ENCODE measurements around the gene DAPK2.

DAPK2 gene

DNA sequence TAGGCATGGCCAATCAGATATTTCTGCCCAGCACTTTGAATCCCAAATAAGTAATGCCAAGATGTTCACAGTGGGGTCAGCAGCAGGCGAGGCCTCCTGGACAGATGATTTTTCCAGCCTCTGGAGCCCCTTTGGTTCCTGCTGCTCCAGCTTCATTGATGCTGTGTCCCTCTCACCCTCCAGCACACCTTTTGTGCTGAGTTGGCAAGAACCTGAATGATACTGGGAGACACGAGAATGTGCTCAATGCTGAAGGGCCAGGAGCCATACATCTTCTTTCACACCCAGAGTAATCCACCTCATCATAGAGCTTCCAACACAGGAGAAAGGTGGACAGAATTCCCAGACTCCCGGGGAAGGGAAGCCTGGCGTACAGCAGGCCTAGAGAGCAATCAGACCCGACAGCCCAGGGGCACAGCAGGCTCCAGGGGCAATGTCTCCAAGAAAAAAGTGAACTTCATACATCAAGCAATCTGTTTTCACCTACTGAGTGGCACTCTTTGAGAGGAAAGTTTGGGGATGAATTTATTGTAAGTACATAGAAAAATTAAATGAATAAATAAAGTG, 6.7 kb upstream of the DAPK2 start:
- no peak for DNase-seq

DNA sequence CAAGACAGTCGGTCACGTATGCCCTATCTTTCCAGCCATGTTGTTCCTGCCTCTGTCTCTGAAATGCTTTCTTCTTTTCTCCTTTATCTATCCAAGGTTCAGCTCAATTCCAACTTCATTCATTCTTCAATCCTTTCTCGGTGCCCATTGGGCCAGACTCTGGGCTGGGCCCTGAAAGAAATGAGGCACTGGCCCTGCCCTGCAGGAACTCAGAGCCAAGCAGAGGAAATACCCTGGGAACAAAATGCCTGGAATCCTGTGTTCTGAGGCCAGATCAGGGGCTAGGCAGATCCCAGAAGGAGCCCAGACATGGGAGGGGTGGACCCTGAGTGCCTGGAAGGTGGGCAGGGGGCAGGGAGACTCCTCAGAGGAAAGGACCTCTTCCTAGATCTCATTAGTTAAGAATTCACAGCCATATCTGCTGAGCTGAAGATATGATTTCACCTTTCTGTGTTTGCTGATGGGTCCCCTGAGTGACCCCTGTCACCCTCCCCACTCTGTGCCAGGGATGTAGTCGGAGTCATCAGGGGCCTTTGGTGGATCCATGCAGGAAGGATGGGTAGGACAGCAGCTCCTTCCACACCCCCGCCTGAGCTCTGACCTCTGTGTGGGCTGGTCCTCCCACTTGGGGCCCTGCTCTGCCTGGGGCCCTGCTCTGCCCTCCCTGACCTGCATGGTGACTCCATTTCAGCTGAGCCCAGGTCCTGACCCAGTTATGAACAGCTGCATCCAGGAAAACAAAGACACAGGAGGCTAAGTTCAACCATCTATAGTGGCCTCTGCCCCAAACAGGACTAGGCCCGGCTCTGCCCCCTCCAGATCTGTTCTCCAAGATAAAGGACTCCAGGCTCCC, 5.3 kb upstream of the DAPK2 start:
- DNase-seq, result no peak

DNA sequence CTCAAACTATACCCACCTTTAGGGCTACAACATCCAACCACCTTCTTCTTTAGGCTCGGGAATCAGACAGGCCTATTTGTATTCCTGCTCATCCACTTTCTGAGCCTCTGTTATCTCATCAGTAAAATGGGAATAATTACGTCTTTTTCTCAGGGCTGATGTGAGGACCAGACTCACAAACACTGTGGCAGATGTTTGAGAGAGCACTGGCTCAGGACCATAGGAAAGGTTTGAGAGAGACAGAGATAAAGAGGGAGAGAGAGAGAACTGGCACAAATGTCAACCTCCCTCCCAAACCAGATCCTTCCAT, 4.8 kb upstream of the DAPK2 start:
- DNase-seq, result no peak

GRCh38 chr15:64050281-64051092, 4.2 kb upstream of the DAPK2 start:
- no peak for DNase-seq

GRCh38 chr15:64048781-64049460, 2.6 kb upstream of the DAPK2 start:
- no peak for DNase-seq

- no peak for DNase-seq
Measured at GRCh38 chr15:64045774-64046420, 388 bp downstream of the DAPK2 start.

DNA sequence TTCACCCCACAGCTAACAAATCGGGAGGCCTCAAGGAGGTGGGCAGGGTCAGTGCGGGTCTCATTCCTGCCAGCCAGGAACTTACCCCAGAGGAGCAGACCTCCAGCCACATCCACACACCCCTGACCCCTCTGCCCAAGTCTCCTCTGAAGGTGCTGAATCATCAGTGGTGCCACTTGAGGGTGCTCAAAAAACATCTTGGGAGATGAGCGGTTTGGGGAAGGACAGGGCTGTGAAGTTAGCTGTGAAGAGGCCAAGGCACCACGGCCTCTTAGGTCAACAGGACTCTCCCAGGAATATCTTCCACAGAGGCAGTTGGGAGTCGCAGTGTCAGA, 1.2 kb downstream of the DAPK2 start:
- DNase-seq, result no peak

DNA sequence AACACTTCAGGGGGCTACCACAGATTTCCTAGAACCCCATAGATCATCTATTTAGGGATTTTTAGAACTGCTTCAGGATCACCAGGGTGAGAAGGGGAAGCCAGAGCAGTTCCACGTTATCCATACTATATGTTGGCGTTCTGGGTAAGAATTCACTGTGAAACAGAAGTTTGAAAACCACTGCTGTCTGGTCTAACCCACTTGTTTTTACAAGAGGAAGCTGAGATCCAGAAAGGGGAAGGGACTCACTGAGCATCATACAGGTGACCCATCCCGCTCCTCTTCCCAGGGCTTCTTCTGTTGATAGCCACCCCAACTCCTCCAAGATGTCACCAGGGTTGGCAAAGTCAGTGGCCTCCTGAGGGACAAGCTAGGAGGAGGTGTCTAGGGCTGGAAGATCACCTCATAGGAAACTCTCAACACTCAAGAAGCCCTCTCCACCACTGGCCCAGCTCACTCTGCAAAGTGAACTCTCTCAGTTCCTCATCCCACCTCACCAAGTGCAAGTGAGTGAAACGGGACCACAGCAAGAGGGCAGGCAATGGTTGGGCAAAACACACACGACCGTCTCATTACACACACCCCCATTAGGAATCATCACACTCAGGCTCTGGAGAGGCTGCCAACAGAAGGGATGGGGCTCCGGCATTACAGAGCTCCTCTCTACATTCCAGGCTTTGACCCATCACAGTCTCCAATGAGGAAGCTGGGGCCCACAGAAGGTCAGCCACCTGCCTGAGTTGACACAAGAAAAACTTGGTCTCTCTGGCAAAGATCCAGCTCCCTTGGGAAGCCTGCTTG, 1.8 kb downstream of the DAPK2 start:
- DNase-seq, result no peak

GRCh38 chr15:64038878-64039610, 7.2 kb downstream of the DAPK2 start:
- DNase-seq, result no peak

- DNase-seq, result no peak
Measured at GRCh38 chr15:64037966-64038365, 8.3 kb downstream of the DAPK2 start.

DNA sequence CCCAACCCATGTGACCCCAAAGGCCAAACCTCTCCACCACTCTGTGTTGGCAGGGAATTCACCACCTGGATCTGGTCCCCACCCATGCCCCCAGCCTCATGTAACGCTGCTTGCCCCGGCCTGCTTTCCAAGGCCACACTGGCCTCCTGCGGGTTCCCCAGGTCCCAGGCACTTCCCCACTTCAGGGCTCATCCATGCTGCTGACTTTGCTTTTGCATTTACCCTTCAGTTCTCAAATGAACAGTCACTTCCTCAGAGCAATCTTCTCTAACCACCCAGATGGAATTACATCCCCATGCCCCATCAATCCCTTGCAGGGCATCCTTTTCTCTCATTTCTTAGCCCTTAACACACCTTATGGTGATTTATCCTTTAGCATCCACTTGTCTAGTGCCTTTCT, 9.2 kb downstream of the DAPK2 start:
- DNase-seq, result no peak

DNA sequence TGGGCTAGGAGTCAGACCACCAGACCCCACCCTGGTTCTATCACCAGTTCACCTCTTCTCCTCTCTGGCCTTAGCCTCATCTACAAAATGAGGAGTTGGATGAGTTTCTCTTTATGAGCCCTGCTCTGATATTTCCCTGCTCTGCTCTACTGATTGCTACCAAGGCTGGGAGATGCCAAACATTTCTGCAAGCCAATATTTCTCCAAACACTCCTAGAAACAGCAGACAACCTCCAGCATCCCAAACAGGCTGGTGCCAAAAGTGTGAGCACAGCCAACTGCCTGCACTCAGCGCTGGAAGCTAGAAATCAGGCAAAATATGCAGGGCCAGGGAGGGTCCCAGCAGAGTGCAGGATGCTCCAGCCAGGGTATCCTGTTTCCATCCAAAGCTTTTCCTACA, 10.8 kb downstream of the DAPK2 start:
- DNase-seq, result no peak

- DNase-seq, result no peak
Measured at GRCh38 chr15:64034519-64034918, 11.8 kb downstream of the DAPK2 start.

DNA sequence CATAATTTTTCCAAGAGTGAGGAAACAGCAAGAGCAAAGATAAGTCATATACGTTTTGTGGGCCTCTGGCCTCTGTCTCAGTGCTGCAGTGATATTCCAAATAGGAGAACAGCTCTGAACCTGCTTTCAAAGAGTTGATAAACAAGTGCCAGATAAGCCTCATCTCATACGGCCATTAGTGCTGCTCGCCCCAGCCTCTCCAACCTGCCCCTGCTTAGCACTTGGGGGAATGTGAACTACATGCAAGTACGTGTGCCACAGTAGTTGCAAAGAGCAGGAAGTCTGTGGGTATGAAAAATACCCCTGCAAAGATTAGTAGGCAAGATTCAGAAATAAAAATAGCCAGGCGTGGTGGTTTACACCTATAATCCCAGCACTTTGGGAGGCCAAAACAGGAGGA, 14.0 kb downstream of the DAPK2 start:
- no peak for DNase-seq

- DNase-seq, result no peak
Measured at GRCh38 chr15:64030123-64030522, 16.2 kb downstream of the DAPK2 start.

DNA sequence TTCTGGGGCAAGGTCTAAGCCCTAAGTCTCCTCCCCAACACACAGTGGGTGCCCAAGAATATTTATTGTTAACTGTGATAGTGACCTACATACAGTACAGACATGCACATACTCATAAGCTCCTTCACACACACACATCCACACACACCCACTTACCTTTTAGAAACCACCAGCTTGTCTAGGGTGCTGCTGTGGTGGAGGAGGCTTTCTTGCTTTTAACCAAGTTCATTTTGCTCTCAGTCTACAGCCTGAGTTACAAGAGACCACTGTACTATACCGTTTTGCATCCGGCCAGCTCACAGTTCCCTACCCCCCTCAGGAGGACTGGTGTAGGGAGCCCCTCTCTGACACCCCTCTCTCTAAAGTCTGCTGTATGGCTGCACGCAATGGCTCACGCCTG, 16.7 kb downstream of the DAPK2 start:
- DNase-seq, result no peak

- DNase-seq, result no peak
Measured at GRCh38 chr15:64029110-64029509, 17.2 kb downstream of the DAPK2 start.

GRCh38 chr15:64026591-64026990, 19.7 kb downstream of the DAPK2 start:
- DNase-seq, result no peak

DNA sequence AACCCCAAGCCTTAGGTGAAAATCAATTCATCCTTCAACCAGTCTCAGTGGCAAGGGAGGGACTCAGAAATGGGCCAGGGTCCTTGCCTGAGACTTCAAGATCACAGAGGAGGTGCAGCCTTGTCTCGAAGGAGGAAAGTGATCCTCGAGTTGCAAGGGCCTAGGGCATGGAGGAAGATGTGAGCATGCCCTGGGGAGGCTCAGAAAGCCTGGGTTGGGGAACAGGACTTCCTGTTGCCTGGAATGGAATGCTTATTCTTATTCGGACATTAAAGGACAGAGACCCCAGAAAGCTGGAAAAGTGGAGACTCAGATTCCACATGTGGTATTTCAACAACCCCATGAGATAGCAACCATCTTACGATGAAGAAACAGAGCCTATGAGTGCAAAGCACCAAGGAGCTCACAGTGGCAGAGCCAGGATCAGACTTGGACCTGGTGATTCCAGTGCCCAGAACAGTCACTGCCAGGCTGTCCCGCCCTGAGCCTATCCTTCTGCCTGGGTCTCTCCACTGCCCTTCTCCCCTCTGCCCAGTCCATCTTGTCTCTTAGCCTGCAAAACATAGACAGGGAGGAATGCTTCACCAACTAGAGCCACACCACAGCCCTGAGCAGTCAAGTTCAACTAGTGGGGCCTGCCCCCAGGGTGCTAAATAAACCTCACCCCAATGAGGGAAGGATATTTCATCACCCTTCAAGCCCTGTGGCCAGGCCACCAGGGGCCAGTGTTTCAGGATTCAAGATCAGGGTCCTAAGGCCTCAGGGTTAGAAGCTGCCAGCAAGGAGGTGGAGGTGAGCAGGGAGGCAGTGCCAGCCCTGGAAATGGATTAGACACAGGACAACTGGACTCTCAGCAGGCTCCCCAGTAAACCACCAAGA, 21.9 kb downstream of the DAPK2 start:
- no peak for DNase-seq

- DNase-seq, result no peak
Measured at GRCh38 chr15:64023220-64023619, 23.1 kb downstream of the DAPK2 start.

GRCh38 chr15:64022571-64022970, 23.7 kb downstream of the DAPK2 start:
- no peak for DNase-seq

Measured in stimulated activated CD4-positive, alpha-beta T cell treated with anti-CD3 and anti-CD28 coated beads, Interleukin-4, amount 100 ng/mL, for 1 hour (primary cell).